ENCODE data around the gene PTPRK. TPM values are rescaled to one million over a fixed set of nuclear protein-coding genes. Genes with fewer than 3 reads are reported as not detected.
A peak's percentile ranks its signal among the peaks of the same experiment; 100 is the strongest.

PTPRK gene
- total RNA-seq, 1 donor from 2014 or later = 48.4 TPM

GRCh38 chr6:128310451-128310850, 209.9 kb downstream of the PTPRK start:
- Histone ChIP-seq H3K36me3 (ENCODE audit: control insufficient read depth, insufficient read depth, low read length) (no peaks in the 10 kb centered on the region), H3K27me3 (ENCODE audit: control insufficient read depth, insufficient read depth, low read length) (no peaks in the 10 kb centered on the region), H3K4me3 (ENCODE audit: low read depth, low read length) (no peak overlapping the region)
- DNase-seq (ENCODE audit: low read depth) = no peak
- FAIRE-seq = no peak
- TF ChIP-seq CTCF (IDR thresholded peaks at IDR 0.05; ENCODE audit: insufficient read depth, low read length, severe bottlenecking) = no peak

GRCh38 chr6:128307671-128308070, 212.7 kb downstream of the PTPRK start:
- FAIRE-seq (no peak), DNase-seq (ENCODE audit: low read depth) (peak; percentile 54)
- no peak for TF ChIP-seq CTCF (IDR thresholded peaks at IDR 0.05; ENCODE audit: insufficient read depth, low read length, severe bottlenecking)
- Histone ChIP-seq H3K4me3 (ENCODE audit: low read depth, low read length) (no peak overlapping the region), H3K27me3 (ENCODE audit: control insufficient read depth, insufficient read depth, low read length) (no peaks in the 10 kb centered on the region), H3K36me3 (ENCODE audit: control insufficient read depth, insufficient read depth, low read length) (no peaks in the 10 kb centered on the region)

GRCh38 chr6:128305976-128306375, 214.4 kb downstream of the PTPRK start:
- Histone ChIP-seq H3K27me3 (ENCODE audit: control insufficient read depth, insufficient read depth, low read length) (no peaks in the 10 kb centered on the region), H3K36me3 (ENCODE audit: control insufficient read depth, insufficient read depth, low read length) (no peaks in the 10 kb centered on the region), H3K4me3 (ENCODE audit: low read depth, low read length) (no peak overlapping the region)
- DNase-seq (ENCODE audit: low read depth) (no peak), FAIRE-seq (no peak)
- no peak for TF ChIP-seq CTCF (IDR thresholded peaks at IDR 0.05; ENCODE audit: insufficient read depth, low read length, severe bottlenecking)

GRCh38 chr6:128305228-128305627, 215.2 kb downstream of the PTPRK start:
- no peak for TF ChIP-seq CTCF (IDR thresholded peaks at IDR 0.05; ENCODE audit: insufficient read depth, low read length, severe bottlenecking)
- FAIRE-seq = no peak
- Histone ChIP-seq H3K4me3 (ENCODE audit: low read depth, low read length) (no peak overlapping the region), H3K36me3 (ENCODE audit: control insufficient read depth, insufficient read depth, low read length) (no peaks in the 10 kb centered on the region), H3K27me3 (ENCODE audit: control insufficient read depth, insufficient read depth, low read length) (no peaks in the 10 kb centered on the region)
- peak; percentile 29 for DNase-seq (ENCODE audit: low read depth)

GRCh38 chr6:128303870-128304269, 216.5 kb downstream of the PTPRK start:
- no peaks in the 10 kb centered on the region for H3K36me3 ChIP-seq (ENCODE audit: control insufficient read depth, insufficient read depth, low read length)
- TF ChIP-seq CTCF (IDR thresholded peaks at IDR 0.05; ENCODE audit: insufficient read depth, low read length, severe bottlenecking) = no peak
- H3K4me3 ChIP-seq (ENCODE audit: low read depth, low read length) = no peak overlapping the region
- DNase-seq (ENCODE audit: low read depth) (no peak), FAIRE-seq (no peak)
- H3K27me3 ChIP-seq (ENCODE audit: control insufficient read depth, insufficient read depth, low read length) = no peaks in the 10 kb centered on the region

GRCh38 chr6:128302942-128303341, 217.5 kb downstream of the PTPRK start:
- DNase-seq (ENCODE audit: low read depth) = no peak
- Histone ChIP-seq H3K36me3 (ENCODE audit: control insufficient read depth, insufficient read depth, low read length) (no peaks in the 10 kb centered on the region), H3K4me3 (ENCODE audit: low read depth, low read length) (no peak overlapping the region), H3K27me3 (ENCODE audit: control insufficient read depth, insufficient read depth, low read length) (no peaks in the 10 kb centered on the region)
- no peak for FAIRE-seq
- TF ChIP-seq CTCF (IDR thresholded peaks at IDR 0.05; ENCODE audit: insufficient read depth, low read length, severe bottlenecking) = no peak

Measured in bronchial epithelial cell (primary cell).